GM12891 (cell line): ENCODE measurements around the gene ATP8B1.

Source experiments
- POLR2A ChIP-seq: IDR thresholded peaks from 2 replicates; pipeline ENCODE4 v1.6.1; 2011; ENCODE audit warnings: low read depth, low read length, control low read depth
- POLR2AphosphoS5 ChIP-seq: IDR thresholded peaks from 2 replicates; pipeline ENCODE4 v1.6.1; 2011; ENCODE audit warnings: low read depth, low read length, control low read depth
- POU2F2 ChIP-seq: IDR thresholded peaks from 2 replicates; pipeline ENCODE4 v1.6.1; 2011; ENCODE audit warnings: low read depth, mild to moderate bottlenecking, control low read depth, low read length, moderate library complexity
- SPI1 ChIP-seq: IDR thresholded peaks from 2 replicates; pipeline ENCODE4 v1.6.1; 2011; ENCODE audit warnings: low read depth, low read length, control low read depth
- TAF1 ChIP-seq: IDR thresholded peaks from 2 replicates; pipeline ENCODE4 v1.6.1; 2011; ENCODE audit warnings: low read depth, low read length, control low read depth

- TF ChIP-seq POLR2A (no peak), POLR2AphosphoS5 (no peak), SPI1 (no peak), TAF1 (no peak), POU2F2 (no peak)
Measured at GRCh38 chr18:57831597-57832377, 28.7 kb upstream of the ATP8B1 start.
